WTC11 (cell line): ENCODE data around the gene WDR59. TPM values are rescaled to one million over a fixed set of nuclear protein-coding genes. Genes with fewer than 3 reads are reported as not detected.

ENCODE experiments used
- ATAC-seq: fragments of 200-7000 bp; cut with Tn5 transposase; 2 replicates; pipeline ENCODE4 v1.10.0; 2021; ENCODE audit warnings: mild to moderate bottlenecking, moderate library complexity
- CTCF ChIA-PET: fragments of 300-600 bp; sonication (Branson Sonifier 250); formaldehyde crosslinking; loops from one replicate; lab custom pipeline; 2021; ENCODE audit warnings: antibody characterized with exemption; lab: Charles Lee
- POLR2A ChIA-PET: fragments of 350-600 bp; sonication (Branson Sonifier 250); formaldehyde crosslinking; loops from one replicate; lab custom pipeline; 2021; ENCODE audit warnings: antibody characterized with exemption; lab: Charles Lee
- DNase-seq: peaks from one replicate; pipeline ENCODE4 v3.0.0; 2021; ENCODE audit warnings: low spot score
- H3K27ac Mint-ChIP-seq: 2 replicates; pipeline ENCODE4 v1.8.0; 2021; ENCODE audit warnings: mixed read lengths
- H3K27me3 Mint-ChIP-seq: 2 replicates; pipeline ENCODE4 v1.8.0; 2021; ENCODE audit warnings: low read depth, mild to moderate bottlenecking, moderate library complexity, mixed read lengths
- H3K36me3 Mint-ChIP-seq: 2 replicates; pipeline ENCODE4 v1.8.0; 2021; ENCODE audit warnings: mixed read lengths
- H3K4me1 Mint-ChIP-seq: 2 replicates; pipeline ENCODE4 v1.8.0; 2022; ENCODE audit warnings: mixed read lengths
- H3K4me3 Mint-ChIP-seq: 2 replicates; pipeline ENCODE4 v1.8.0; 2021; ENCODE audit warnings: mild to moderate bottlenecking, moderate library complexity, mixed read lengths
- H3K9me3 Mint-ChIP-seq: 2 replicates; pipeline ENCODE4 v1.8.0; 2021; ENCODE audit warnings: mixed read lengths
- CREB1 ChIP-seq: sonication (generic); formaldehyde crosslinking; IDR thresholded peaks from 2 replicates; pipeline ENCODE4 v1.8.0; 2023; ENCODE audit warnings: mild to moderate bottlenecking, missing genetic modification reagents
- ELF4 ChIP-seq: sonication (generic); formaldehyde crosslinking; IDR thresholded peaks from 2 replicates; pipeline ENCODE4 v1.8.1; 2022; ENCODE audit warnings: low read depth, mild to moderate bottlenecking, moderate library complexity, missing genetic modification reagents
- EMX1 ChIP-seq: fragments of 250-450 bp; sonication (Bioruptor Pico); IDR thresholded peaks from 2 replicates; pipeline ENCODE4 v1.8.0; 2021; ENCODE audit warnings: mild to moderate bottlenecking
- ETV6 ChIP-seq: sonication (generic); formaldehyde crosslinking; IDR thresholded peaks from 2 replicates; pipeline ENCODE4 v1.8.1; 2022; ENCODE audit warnings: mild to moderate bottlenecking, missing genetic modification reagents
- FOXP1 ChIP-seq: sonication (generic); formaldehyde crosslinking; IDR thresholded peaks from 2 replicates; pipeline ENCODE4 v1.8.0; 2022; ENCODE audit warnings: missing genetic modification reagents, mild to moderate bottlenecking, moderate library complexity, borderline replicate concordance
- GTF2I ChIP-seq: fragments of 250-450 bp; sonication (Bioruptor Pico); conservative IDR thresholded peaks from 2 replicates; pipeline ENCODE4 v1.4.0; 2021; ENCODE audit warnings: mild to moderate bottlenecking
- HMGA2 ChIP-seq: fragments of 250-450 bp; sonication (Bioruptor Pico); IDR thresholded peaks from 2 replicates; pipeline ENCODE4 v1.4.0; 2021; ENCODE audit warnings: mild to moderate bottlenecking, moderate library complexity
- JUN ChIP-seq: sonication (generic); formaldehyde crosslinking; IDR thresholded peaks from 2 replicates; pipeline ENCODE4 v1.8.0; 2023; ENCODE audit warnings: mild to moderate bottlenecking, missing genetic modification reagents
- KAT7 ChIP-seq: sonication (generic); formaldehyde crosslinking; IDR thresholded peaks from 2 replicates; pipeline ENCODE4 v1.8.1; 2023; ENCODE audit warnings: missing genetic modification reagents, mild to moderate bottlenecking, borderline replicate concordance
- NR2C2 ChIP-seq: sonication (generic); formaldehyde crosslinking; IDR thresholded peaks from 2 replicates; pipeline ENCODE4 v1.8.0; 2022; ENCODE audit warnings: mild to moderate bottlenecking, missing genetic modification reagents
- OVOL2 ChIP-seq: fragments of 250-450 bp; sonication (Bioruptor Pico); IDR thresholded peaks from 2 replicates; pipeline ENCODE4 v1.9.0; 2021; ENCODE audit warnings: mild to moderate bottlenecking, borderline replicate concordance
- RELA ChIP-seq: sonication (generic); formaldehyde crosslinking; IDR thresholded peaks from 2 replicates; pipeline ENCODE4 v1.8.1; 2022; ENCODE audit warnings: missing genetic modification reagents, mild to moderate bottlenecking, borderline replicate concordance
- TEAD1 ChIP-seq: sonication (generic); formaldehyde crosslinking; IDR thresholded peaks from 2 replicates; pipeline ENCODE4 v1.8.0; 2022; ENCODE audit warnings: mild to moderate bottlenecking, missing genetic modification reagents
- ZNF138 ChIP-seq: sonication (generic); formaldehyde crosslinking; conservative IDR thresholded peaks from 2 replicates; pipeline ENCODE4 v1.8.1; 2022; ENCODE audit warnings: mild to moderate bottlenecking, moderate library complexity, missing genetic modification reagents
- ZNF396 ChIP-seq: fragments of 250-450 bp; sonication (Bioruptor Pico); IDR thresholded peaks from 2 replicates; pipeline ENCODE4 v1.8.0; 2021; ENCODE audit warnings: mild to moderate bottlenecking, moderate library complexity, borderline replicate concordance
- total RNA-seq: library from RNA; stranded (reverse); gene quantifications from 3 replicates; pipeline ENCODE4 v1.2.3, GENCODE V29; 2021
- TF ChIP-seq, protein P1 (sequence below): sonication (generic); formaldehyde crosslinking; IDR thresholded peaks from 2 replicates; pipeline ENCODE4 v1.8.1; 2023; ENCODE audit warnings: mild to moderate bottlenecking, moderate library complexity, missing genetic modification reagents
- TF ChIP-seq, protein P2 (sequence below): sonication (generic); formaldehyde crosslinking; IDR thresholded peaks from 2 replicates; pipeline ENCODE4 v1.8.0; 2023; ENCODE audit warnings: missing genetic modification reagents, mild to moderate bottlenecking, borderline replicate concordance
- TF ChIP-seq, protein P3 (sequence below): sonication (generic); formaldehyde crosslinking; IDR thresholded peaks from 2 replicates; pipeline ENCODE4 v1.8.0; 2023; ENCODE audit warnings: mild to moderate bottlenecking, missing genetic modification reagents
- TF ChIP-seq, protein P4 (sequence below): fragments of 250-450 bp; sonication (Bioruptor Pico); IDR thresholded peaks from 2 replicates; pipeline ENCODE4 v1.9.0; 2021; ENCODE audit warnings: mild to moderate bottlenecking
- TF ChIP-seq, protein P5 (sequence below): sonication (generic); formaldehyde crosslinking; IDR thresholded peaks from 2 replicates; pipeline ENCODE4 v1.8.0; 2022; ENCODE audit warnings: mild to moderate bottlenecking, missing genetic modification reagents
- TF ChIP-seq, protein P6 (sequence below): sonication (generic); formaldehyde crosslinking; conservative IDR thresholded peaks from 2 replicates; pipeline ENCODE4 v1.8.1; 2022; ENCODE audit warnings: mild to moderate bottlenecking, missing genetic modification reagents

Gene WDR59
- total RNA-seq, 1 experiment from 2014 or later: 100 TPM

DNA sequence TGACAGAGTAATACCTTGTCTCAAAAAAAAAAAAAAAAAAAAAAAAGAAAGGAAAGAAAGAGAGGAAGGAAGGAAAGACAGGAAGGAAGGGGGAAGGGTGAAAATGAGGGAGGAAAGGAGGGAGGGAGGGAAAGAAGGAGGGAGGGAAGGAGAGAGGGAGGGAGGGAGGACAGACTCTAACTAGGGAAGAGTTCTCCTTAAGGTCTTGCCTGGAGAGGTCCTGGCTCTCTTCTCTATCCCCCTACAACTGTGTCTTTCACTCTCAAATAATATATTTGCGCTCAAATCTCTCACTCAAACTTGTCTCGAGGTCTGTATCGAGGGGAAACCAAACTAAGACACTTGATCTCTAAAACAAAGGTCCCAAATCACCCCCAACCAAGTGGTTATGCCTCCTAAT is 35.6 kb downstream of the WDR59 start (continued):
- TF ChIP-seq EMX1 (no peak), ZNF396 (no peak), FOXP1 (no peak), CREB1 (CRISPR knock-in tag) (no peak), OVOL2 (CRISPR knock-in tag) (no peak), JUN (CRISPR knock-in tag) (no peak), HMGA2 (CRISPR knock-in tag) (no peak), ETV6 (no peak), TEAD1 (CRISPR knock-in tag) (no peak)
- TF ChIP-seq, protein P1, sequence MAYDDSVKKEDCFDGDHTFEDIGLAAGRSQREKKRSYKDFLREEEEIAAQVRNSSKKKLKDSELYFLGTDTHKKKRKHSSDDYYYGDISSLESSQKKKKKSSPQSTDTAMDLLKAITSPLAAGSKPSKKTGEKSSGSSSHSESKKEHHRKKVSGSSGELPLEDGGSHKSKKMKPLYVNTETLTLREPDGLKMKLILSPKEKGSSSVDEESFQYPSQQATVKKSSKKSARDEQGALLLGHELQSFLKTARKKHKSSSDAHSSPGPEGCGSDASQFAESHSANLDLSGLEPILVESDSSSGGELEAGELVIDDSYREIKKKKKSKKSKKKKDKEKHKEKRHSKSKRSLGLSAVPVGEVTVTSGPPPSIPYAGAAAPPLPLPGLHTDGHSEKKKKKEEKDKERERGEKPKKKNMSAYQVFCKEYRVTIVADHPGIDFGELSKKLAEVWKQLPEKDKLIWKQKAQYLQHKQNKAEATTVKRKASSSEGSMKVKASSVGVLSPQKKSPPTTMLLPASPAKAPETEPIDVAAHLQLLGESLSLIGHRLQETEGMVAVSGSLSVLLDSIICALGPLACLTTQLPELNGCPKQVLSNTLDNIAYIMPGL (CRISPR knock-in tag): no peak
- TF ChIP-seq, all 79 proteins: peak for 0

DNA sequence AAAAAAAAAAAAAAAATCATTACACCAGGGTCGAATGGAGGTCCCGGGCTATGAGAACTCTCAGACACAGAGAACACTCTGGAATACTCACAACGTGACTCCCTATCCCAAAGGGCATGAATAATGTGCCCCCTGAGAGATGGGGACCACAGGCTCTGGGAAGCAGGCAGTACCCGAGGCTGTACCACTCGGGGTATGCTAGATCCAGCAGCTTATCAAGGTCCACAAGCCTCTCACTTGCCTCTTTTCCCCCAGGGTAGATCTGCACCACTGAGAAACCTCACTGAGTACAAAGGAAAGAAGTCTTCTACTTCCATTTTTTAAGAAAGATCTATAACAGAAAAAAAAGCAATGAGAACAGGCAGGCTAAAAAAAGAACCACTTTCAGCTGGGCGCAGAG is 40.5 kb downstream of the WDR59 start:
- H3K4me1 Mint-ChIP-seq: no peaks in the 10 kb centered on the region
- H3K27me3 Mint-ChIP-seq: no peaks in the 10 kb centered on the region
- ATAC-seq (no peak), DNase-seq (no peak)
- H3K27ac Mint-ChIP-seq: no peak overlapping the region
- no peak overlapping the region for H3K4me3 Mint-ChIP-seq
- TF ChIP-seq JUN (CRISPR knock-in tag): no peak
- no peak for TF ChIP-seq ZNF396
- TF ChIP-seq ELF4 (CRISPR knock-in tag): no peak
- no peak for TF ChIP-seq ZNF138 (CRISPR knock-in tag)
- TF ChIP-seq, protein P1 (CRISPR knock-in tag): no peak
- TF ChIP-seq NR2C2: no peak
- TF ChIP-seq, protein P2, sequence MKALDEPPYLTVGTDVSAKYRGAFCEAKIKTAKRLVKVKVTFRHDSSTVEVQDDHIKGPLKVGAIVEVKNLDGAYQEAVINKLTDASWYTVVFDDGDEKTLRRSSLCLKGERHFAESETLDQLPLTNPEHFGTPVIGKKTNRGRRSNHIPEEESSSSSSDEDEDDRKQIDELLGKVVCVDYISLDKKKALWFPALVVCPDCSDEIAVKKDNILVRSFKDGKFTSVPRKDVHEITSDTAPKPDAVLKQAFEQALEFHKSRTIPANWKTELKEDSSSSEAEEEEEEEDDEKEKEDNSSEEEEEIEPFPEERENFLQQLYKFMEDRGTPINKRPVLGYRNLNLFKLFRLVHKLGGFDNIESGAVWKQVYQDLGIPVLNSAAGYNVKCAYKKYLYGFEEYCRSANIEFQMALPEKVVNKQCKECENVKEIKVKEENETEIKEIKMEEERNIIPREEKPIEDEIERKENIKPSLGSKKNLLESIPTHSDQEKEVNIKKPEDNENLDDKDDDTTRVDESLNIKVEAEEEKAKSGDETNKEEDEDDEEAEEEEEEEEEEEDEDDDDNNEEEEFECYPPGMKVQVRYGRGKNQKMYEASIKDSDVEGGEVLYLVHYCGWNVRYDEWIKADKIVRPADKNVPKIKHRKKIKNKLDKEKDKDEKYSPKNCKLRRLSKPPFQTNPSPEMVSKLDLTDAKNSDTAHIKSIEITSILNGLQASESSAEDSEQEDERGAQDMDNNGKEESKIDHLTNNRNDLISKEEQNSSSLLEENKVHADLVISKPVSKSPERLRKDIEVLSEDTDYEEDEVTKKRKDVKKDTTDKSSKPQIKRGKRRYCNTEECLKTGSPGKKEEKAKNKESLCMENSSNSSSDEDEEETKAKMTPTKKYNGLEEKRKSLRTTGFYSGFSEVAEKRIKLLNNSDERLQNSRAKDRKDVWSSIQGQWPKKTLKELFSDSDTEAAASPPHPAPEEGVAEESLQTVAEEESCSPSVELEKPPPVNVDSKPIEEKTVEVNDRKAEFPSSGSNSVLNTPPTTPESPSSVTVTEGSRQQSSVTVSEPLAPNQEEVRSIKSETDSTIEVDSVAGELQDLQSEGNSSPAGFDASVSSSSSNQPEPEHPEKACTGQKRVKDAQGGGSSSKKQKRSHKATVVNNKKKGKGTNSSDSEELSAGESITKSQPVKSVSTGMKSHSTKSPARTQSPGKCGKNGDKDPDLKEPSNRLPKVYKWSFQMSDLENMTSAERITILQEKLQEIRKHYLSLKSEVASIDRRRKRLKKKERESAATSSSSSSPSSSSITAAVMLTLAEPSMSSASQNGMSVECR (CRISPR knock-in tag): no peak
- no peak for TF ChIP-seq GTF2I (CRISPR knock-in tag)
- no peak for TF ChIP-seq CREB1 (CRISPR knock-in tag)
- TF ChIP-seq RELA: no peak
- TF ChIP-seq, protein P3, sequence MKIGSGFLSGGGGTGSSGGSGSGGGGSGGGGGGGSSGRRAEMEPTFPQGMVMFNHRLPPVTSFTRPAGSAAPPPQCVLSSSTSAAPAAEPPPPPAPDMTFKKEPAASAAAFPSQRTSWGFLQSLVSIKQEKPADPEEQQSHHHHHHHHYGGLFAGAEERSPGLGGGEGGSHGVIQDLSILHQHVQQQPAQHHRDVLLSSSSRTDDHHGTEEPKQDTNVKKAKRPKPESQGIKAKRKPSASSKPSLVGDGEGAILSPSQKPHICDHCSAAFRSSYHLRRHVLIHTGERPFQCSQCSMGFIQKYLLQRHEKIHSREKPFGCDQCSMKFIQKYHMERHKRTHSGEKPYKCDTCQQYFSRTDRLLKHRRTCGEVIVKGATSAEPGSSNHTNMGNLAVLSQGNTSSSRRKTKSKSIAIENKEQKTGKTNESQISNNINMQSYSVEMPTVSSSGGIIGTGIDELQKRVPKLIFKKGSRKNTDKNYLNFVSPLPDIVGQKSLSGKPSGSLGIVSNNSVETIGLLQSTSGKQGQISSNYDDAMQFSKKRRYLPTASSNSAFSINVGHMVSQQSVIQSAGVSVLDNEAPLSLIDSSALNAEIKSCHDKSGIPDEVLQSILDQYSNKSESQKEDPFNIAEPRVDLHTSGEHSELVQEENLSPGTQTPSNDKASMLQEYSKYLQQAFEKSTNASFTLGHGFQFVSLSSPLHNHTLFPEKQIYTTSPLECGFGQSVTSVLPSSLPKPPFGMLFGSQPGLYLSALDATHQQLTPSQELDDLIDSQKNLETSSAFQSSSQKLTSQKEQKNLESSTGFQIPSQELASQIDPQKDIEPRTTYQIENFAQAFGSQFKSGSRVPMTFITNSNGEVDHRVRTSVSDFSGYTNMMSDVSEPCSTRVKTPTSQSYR (CRISPR knock-in tag): no peak
- TF ChIP-seq KAT7 (CRISPR knock-in tag): no peak
- TF ChIP-seq, protein P4, sequence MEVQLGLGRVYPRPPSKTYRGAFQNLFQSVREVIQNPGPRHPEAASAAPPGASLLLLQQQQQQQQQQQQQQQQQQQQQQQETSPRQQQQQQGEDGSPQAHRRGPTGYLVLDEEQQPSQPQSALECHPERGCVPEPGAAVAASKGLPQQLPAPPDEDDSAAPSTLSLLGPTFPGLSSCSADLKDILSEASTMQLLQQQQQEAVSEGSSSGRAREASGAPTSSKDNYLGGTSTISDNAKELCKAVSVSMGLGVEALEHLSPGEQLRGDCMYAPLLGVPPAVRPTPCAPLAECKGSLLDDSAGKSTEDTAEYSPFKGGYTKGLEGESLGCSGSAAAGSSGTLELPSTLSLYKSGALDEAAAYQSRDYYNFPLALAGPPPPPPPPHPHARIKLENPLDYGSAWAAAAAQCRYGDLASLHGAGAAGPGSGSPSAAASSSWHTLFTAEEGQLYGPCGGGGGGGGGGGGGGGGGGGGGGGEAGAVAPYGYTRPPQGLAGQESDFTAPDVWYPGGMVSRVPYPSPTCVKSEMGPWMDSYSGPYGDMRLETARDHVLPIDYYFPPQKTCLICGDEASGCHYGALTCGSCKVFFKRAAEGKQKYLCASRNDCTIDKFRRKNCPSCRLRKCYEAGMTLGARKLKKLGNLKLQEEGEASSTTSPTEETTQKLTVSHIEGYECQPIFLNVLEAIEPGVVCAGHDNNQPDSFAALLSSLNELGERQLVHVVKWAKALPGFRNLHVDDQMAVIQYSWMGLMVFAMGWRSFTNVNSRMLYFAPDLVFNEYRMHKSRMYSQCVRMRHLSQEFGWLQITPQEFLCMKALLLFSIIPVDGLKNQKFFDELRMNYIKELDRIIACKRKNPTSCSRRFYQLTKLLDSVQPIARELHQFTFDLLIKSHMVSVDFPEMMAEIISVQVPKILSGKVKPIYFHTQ (CRISPR knock-in tag): no peak
- TF ChIP-seq, protein P5, sequence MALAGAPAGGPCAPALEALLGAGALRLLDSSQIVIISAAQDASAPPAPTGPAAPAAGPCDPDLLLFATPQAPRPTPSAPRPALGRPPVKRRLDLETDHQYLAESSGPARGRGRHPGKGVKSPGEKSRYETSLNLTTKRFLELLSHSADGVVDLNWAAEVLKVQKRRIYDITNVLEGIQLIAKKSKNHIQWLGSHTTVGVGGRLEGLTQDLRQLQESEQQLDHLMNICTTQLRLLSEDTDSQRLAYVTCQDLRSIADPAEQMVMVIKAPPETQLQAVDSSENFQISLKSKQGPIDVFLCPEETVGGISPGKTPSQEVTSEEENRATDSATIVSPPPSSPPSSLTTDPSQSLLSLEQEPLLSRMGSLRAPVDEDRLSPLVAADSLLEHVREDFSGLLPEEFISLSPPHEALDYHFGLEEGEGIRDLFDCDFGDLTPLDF (CRISPR knock-in tag): no peak
- TF ChIP-seq, protein P6, sequence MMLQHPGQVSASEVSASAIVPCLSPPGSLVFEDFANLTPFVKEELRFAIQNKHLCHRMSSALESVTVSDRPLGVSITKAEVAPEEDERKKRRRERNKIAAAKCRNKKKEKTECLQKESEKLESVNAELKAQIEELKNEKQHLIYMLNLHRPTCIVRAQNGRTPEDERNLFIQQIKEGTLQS (CRISPR knock-in tag): no peak
- POLR2A ChIA-PET: no interaction called here
- CTCF ChIA-PET: no interaction called here
- peaks cover 59% of the 10 kb centered on the region for H3K36me3 Mint-ChIP-seq
- H3K9me3 Mint-ChIP-seq: no peaks in the 10 kb centered on the region
